Activated CD4-positive, alpha-beta T cell treated with anti-CD3 and anti-CD28 coated beads for 4 hours (primary cell): ENCODE data around the gene LEUTX.
"Not testable (repeated sequence)": the region's sequence is repeated elsewhere in the genome, so short reads cannot be mapped to it uniquely, and the experiment has no call there.

Experiments
- DNase-seq, 2 donors: peaks; one replicate each; pipeline ENCODE4 v3.0.0-alpha.2; 2020

LEUTX gene, protein sequence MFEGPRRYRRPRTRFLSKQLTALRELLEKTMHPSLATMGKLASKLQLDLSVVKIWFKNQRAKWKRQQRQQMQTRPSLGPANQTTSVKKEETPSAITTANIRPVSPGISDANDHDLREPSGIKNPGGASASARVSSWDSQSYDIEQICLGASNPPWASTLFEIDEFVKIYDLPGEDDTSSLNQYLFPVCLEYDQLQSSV

DNA sequence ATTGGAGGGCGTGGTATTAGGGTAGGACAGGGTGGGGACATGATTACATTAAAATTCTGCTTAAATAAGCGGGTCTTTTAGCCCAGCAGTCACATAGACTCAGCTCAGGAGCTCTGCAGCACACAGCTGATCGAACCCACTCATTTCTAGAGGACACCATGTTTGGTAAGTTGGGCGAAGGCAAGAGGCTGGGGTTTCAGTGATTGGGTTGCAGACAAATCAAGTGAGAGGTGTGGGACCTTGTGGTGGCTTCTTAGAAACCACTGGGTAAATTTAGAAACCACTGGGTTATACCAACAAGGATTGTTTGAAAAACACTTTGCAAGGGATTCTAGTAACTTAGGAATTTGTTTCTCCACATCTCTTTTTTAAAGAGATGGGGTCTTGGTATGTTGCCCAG lies at the start of gene LEUTX:
Gene LEUTX (plus strand): TSS at position 92 of the 400 bp plus-strand sequence. CDS start 67 bp downstream, at position 159.
- no peak for DNase-seq

DNA sequence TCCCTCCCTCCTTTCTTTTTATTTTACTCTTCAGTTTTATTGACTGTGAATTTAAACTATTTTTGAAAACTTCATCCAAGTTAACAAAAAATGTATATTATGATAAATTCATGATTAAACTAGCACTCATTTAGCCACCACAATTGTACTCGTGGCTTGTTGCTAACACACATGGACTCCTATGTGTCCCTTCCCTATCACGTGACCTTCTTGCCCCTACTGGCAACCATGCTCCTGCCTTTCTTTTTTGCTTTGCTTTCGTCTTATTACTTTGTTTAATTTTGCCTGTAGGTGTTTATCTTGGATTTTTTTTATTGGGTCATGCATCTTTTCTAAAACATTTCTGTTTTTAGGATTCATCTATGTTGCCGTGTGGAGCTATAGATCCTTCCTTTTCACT lies 49.1 kb upstream of the LEUTX start:
- no peak for DNase-seq

DNA sequence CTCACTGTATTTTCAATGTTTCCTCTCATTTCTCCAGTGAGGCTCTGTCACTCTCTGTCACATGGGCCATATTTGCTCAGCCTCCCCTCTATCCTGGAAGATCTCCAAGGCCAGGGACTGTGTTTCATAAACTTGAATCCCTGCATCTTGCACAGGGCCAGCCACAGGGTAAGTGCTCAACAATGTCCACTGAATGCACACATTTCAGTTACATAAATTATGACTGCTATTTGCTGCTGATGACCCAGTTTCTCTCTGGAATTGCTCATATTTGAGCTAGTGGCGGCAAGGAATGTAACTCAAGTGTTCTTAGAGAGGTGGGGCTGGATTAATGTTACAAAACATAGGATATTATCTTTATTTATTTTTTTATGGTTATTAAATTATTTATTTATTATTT lies 47.0 kb upstream of the LEUTX start:
- DNase-seq: no peak

DNA sequence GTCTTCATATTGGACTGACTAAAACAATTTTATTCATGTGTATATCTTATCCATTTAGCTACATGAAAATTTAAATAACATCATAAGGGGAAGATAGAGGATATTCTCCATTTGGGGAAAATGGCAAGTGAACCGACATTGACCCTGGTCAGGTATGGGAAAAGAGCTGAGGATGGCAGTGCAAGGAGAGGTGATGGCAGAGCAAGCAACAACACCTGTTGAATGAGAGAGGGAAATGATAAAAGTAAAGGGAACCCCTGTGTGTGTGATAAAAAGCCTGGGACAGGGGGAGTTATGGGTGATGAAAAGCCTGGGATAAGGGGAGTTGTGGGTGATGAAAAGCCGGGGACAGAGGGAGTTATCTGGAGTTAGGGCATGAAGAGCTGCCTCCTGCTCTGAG lies 44.8 kb upstream of the LEUTX start:
- DNase-seq: no peak

DNA sequence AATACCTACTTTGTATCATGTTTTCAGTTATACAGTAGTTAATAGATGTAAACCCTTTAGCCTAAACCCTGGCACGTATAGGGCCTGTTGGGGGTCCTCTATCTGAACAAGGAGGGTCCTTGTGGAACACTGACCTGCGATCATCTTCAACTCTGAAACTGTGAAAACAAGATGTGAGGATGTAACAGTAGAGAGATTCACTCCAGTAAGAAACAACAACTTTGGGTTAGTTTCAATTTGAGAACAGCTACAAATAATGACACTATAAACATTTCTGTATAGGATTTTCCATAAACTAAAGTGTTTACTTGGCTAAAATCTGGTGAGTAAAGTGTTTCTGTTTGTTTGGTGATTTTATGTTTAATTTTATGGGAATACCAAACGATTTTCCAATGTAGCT lies 43.0 kb upstream of the LEUTX start:
- no peak for DNase-seq

DNA sequence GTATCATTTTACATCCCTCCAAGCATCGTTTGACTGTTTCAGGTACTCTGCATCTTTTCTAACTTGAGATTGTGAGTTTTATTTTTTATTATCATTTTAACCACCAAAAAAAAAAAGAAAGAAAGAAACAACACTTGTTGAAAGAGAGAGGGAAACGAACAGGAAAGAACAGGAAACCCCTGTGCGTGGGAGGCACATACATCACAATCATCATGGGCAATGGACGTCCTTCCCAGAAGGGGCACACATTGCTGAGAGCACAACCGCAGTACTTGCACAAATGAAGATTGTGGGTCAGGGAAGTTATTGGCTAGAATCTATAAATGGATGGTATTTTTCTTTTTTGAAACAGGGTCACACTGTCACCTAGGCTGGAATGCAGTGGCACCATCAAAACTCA lies 42.6 kb upstream of the LEUTX start:
- no peak for DNase-seq

DNA sequence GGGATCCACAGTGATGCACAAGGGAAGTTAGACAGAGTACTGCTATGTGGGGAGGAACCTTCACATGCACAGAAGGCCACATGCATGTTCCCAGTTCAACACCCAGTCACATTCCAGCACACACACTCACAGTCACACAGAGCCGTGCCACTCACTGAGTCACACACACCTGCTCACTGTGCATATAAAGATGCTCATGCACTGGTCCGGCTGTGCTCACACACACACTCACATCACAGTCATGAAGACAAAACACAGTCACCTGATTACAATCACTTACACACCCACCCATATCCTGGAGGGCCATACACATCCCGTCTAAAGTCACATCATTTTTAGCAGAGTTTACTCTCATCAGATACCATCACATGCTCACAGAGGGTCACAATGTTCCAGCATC lies 41.3 kb upstream of the LEUTX start:
- DNase-seq: peak in 1 of 2 donors; percentile 14

DNA sequence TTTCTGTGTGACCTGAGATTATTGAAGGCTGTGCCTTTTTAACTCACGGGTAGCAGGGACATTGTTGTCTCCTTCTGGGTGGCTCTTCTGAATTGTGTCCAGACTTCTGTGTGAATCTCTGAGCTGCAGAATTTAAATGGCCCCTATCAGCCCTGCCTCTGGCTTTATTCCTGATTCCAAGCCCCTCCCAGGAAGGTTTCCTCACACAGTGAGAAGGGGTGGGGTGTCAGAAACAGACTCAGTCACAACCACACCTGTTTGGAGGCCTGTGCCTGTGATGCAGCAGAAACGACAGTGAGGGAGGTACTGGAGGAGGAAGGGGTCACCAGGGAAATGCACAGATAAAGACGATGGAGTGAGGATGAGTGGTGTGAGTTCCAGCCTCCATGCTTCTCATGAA lies 40.8 kb upstream of the LEUTX start, which contains the start of gene CLC:
Gene CLC (minus strand): TSS at position 139 of the 400 bp plus-strand sequence. CDS start 77 bp downstream, at position 62.
- DNase-seq: no peak

DNA sequence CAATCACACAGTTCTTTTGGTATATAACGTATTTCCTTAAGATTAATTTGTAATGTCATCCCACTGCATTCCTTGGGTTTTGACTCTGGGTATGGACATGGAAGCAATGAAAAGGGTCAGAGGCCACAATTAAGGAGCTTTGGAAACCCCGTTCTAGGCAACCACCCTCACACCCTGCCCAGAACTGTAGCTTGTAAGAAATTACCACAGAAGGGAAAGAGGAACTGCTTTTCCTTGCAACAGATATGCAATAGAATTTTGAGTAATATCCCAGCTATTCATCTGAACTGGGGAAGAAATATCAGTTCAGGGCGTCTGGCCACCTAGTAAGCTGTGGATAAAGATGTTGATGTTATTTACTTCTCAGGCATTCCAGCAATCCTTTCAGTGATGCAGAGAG lies 39.8 kb upstream of the LEUTX start:
- DNase-seq: no peak

DNA sequence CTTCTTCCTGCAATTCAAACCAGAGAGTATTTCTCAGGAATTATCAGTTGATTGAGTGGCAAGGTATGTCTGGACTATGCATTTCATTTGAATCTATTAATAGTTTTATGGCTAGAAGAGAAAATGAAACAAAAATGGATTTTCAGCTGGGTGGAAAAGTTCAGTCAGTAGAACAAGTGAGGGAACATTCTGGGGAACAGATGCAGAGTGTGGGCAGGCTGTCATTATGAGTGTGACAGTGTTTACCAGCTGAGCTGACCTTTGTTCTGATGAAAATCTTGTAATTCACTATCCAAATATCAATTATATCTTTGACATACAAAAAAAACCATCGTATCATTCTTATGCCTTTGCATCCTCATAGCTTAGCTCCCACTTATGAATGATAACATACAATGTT lies 38.3 kb upstream of the LEUTX start:
- DNase-seq: peak in 1 of 2 donors; percentile 28

DNA sequence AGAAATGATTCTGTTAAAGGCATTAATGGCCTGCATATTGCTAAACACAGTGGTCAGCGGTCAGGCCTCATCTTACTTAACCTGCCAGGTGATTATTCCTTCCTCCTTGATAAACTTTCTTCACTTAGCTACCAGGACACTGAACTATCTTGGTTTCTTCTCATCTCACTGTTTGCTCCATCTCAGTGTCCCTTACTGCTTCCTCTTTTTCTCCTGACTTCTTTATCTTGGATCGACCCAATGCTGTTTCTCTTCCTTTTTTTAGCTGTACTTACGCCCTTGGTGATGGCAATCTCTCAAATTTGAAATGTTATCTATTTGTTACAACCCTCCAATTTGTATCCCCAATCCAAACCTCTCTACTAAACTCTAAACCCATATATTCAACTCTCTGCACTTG lies 33.0 kb upstream of the LEUTX start:
- DNase-seq: no peak

DNA sequence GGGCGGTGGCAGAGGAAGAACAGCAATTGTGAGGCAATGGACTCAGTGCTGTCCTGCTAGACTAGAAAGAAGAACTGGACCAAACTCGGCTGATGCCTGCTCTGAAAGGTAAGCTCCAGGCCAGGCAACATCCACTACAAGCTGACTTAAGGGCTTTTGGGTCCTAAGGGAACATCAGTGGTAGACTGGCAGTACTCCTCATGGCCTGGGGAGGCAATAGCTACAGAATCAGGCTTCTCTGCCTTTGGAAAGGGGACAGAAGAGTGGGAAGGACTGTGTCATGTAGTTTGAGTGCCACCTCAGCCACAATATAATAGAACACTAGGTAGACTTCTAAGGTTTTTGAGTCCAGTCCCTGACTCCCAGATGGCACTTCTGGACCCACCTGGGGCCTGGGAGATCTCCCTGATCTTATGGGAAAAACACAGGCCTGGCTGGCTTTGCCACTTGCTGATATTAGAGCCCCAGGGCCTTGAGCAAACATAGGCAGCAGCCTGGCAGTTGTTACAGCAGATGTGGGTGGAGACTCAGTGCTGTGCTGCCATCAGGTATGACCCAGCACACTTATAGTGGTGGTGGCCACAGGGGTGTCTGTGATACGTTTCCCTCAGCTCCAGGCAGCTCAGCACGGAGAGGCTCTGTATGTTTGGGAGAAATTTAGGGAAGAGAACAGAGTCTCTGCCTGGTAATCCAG lies 31.7 kb upstream of the LEUTX start:
- no peak for DNase-seq

DNA sequence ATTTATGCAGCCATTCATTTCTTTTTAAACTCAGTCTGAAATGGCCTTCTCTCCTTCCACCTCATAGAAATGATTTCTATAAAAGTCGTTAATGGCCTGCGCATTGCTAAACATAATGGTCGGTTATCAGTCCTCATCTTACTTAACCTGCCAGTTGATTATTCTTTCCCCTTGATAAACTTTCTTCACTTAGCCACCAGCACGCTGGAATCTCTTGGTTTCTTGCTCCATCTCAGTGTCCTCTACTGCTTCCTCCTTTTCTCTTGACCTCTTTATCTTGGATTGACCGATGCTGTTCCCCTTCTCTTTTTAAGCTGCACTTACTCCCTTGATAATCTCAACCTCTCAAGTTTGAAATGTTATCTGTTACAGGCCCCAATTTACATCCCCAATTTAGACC lies 28.7 kb upstream of the LEUTX start:
- no peak for DNase-seq

DNA sequence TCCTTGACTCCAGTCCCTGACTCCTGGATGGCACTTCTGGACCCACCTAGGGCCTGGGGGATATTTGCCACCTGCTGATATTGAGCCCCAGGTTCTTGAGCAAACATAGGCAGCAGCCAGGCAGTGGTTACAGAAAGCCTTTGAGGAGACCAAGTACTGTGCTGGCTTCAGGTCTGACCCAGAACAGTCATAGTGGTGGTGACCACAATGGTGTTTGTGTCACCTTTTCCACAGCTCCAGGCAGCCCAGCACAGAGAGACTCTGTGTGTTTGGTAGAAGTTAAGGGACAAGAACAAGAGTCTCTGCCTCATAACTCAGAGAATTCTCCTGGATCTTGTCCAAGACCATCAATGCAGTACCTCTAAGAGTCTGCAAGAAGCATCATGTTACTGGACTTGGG lies 26.3 kb upstream of the LEUTX start:
- DNase-seq: no peak

DNA sequence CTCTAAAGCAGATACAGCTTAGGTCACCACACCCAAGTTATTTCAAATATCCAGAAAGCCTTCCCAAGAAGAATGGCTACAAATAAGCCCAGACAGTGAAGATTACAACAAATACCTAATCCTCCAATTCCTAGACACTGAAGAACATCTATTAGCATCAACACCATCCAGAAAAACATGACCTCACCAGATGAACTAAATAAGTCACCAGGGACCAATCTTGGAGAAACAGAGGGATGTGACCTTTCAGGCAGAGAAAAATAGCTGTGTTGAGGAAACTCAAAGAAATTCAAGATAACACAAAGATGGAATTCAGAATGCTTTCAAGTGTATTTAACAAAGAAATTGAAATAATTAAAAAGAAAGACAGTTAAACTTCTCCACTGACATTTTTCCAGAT lies 25.9 kb upstream of the LEUTX start:
- no peak for DNase-seq

DNA sequence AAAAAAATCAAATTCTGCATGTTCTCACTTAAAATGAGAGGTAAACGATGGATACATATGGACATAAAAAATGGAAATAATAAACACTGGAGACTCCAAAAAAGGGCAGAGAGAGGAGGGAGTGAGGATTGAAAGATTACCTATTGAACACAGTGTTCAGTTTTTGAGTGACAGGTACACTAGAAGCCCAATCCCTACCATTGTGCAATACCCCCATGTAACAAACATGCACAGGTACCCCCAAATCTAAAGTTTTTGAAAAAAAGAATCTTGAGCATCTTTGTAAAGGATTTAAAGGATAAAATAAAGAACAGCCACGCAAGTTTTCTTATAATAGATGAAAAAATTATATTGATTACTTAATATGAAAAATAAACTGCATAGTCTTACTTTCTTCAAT lies 24.1 kb upstream of the LEUTX start:
- DNase-seq: no peak

DNA sequence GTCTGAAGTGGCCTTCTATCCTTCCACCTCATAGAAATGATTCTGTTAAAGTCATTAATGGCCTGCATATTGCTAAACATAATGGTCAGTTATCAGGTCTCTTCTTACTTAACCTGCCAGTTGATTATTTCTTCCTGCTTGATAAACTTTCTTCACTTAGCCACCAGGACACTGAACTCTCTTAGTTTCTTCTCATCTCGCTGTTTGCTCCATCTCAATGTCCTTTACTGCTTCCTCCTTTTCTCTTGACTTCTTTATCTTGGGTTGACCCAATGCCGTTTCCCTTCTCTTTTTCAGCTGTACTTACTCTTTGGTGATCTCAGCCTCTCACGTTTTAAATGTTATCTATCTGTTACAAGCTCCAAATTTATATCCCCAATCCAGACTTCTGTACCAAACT lies 23.7 kb upstream of the LEUTX start:
- DNase-seq: no peak

DNA sequence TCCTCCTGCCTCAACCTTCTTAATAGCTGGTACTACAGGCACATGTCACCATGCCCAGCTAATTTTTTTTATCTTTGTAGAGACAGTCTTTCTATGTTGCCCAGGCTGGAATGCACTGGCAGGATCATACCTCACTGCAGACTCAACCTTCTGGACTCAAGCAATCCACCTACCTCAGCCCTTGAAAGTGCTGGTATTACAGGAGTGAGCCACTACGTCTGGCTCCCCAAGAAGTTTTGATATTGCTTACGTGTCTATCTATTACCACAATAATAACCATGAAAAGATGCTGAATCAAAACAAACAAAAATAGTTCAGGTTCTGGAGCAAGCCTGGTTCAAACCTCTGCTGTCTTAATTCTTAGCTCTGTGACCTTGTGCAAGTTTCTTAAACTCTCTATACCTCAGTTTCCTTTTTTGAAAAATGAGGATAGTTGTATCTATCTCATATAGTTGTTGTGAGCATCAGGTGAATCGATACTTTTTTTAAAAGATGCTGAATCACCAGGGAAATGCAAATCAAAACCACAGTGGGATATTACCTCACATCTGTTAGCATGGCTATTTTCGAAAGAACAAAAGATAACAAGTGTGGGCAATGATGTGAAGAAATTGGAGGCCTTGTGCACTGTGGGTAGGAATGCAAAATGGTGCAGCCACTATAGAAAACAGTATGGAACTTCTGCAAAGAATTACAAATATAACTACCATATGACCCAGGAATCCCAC lies 19.0 kb upstream of the LEUTX start:
- no peak for DNase-seq

DNA sequence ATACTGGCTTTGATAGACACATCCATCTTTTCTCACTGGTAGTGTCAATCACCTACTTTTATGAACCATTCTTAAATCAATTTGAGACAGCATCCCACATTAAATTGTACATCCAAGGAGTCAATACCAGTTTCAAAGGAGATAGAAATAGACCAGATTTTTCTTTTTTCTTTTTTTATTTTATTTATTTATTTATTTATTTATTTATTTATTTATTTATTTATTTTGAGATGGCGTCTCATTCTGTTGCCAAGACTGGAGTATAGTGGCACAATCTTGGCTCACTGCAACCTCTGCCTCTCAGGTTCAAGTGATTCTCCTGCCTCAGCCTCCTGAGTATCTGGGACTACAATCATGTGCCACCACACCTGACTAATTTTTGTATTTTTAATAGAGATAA lies 16.8 kb upstream of the LEUTX start:
- DNase-seq: not testable (repeated sequence)

DNA sequence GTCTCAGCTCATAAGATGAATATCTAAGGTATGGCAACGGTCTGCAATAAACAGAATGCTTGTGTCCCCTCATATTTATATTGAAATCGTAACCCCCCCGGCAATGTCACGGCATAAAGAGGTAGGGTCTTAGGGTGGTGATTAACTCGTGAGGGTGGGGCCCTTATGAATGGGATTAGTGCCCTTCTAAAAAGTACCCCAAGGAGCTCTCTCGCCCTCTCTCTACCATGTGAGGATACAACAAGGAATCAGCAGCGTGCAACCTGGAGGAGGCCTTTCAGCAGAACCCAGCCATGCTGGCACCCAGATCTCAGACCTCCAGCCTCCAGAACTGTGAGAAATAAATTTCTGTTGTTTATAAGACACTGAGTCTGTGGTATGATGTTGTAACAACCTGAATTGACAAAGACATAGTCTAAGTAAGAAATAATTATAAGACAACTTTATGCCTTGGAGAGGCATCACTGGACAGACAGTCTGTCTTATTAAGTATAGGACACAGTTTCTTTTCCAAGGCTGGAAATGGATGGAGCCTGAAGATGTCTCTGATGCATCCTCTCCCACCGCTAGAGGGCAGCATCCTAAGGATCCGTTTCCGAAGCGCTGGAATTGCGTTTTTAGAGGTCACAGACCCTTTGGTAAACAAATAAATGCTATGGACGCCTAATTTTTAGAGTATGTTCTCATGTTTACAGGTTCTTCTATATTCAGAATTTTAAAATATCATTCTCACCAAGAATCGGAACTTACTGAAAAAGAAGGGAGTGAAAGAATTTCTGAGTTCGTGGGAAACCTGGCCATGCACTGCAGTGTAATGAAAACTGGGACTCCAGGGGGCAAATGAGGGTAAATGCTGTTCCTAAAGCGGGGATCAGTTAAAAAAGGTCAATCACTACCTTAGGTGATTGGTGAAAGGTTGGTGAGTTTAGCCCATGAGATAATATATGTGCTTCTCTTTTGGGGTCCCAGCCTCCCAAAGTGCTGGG lies 13.3 kb upstream of the LEUTX start:
- peak; percentile 48 to 56 for DNase-seq

DNA sequence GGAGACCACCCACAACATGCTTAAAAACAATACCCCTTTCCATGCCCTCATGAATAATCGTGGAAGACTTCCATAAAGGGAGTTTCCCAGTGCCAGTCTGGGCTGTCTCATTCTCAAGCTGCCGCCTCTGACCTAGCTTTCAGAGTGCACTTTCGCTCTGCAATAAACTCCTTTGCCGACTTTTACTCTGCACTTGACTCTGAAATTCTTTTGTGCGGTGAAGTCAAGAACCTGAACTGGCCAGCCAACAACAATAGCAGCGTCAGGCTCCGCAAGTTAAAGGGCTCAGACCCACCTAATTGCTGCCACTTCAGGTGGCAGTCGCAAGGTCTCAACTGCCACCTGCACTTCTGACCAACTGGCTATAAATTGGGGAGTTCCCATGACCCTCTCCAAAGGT lies 10.3 kb upstream of the LEUTX start:
- no peak for DNase-seq

DNA sequence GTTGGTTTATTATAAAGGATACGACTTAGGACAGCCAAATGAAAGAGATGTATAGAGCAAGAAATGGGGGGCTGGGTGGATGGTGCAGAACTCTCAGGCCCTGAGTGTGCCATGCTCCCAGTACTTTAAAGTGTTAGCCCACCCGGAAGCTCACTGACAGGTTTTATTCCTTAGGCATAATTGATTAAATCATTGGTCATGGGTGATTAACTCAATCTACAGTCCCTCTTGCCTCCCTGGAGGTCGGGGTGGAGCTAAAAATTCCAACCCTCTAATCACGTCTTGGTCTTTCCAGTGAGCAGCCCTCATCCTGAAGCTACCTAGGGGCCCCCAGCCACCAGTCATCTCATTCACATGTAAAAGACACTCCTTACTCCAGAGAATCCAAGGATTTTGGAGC lies 9.9 kb upstream of the LEUTX start:
- DNase-seq: no peak

DNA sequence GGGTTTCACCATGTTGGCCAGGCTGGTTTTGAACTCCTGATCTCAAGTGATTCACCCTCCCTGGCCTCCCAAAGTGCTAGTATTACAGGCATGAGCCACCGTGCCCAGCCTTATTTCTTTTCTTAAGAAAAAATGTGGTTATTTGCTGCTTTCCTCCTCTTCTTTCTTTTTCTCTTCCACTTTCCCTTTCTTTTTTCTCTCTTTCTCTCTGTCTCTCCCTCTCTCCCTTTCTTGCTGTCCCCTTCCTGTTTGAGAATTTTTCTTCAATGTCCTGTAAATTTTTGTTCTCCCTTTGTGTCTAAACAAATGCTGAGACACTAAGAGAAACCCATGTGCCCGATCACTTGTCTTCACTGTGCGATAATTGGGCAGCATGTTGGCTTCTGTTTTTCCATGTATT lies 2.2 kb downstream of the LEUTX start:
- no peak for DNase-seq
